Left lung (tissue), 10 donors: Measurements from ENCODE around the gene FBXO31. TPM values are rescaled to one million over a fixed set of nuclear protein-coding genes. Genes with fewer than 3 reads are reported as not detected.

ENCODE experiments used
- ATAC-seq: fragments of 200-7000 bp; cut with Tn5 transposase; one replicate; pipeline ENCODE4 v1.9.1; 2020; ENCODE audit warnings: moderate library complexity
- DNase-seq, 4 donors: peaks; one replicate each; pipeline ENCODE4 v3.0.0-alpha.2; 2013 to 2020
- H3K27ac ChIP-seq, 2 donors: fragments of 200-600 bp; sonication (generic) in 1 of 2; one replicate each; pipeline versions ENCODE4 v1.5.0 to v1.8.0; 2020 to 2021
- H3K27me3 ChIP-seq, 2 donors: fragments of 200-600 bp; sonication (generic) in 1 of 2; one replicate each; pipeline versions ENCODE4 v1.5.0 to v1.8.0; 2020 to 2021
- H3K36me3 ChIP-seq, 2 donors: fragments of 200-600 bp; sonication (generic) in 1 of 2; one replicate each; pipeline versions ENCODE4 v1.5.0 to v1.8.0; 2020 to 2021
- H3K4me1 ChIP-seq, 2 donors: fragments of 200-600 bp; one replicate each; pipeline ENCODE4 v1.8.0; 2021
- H3K4me3 ChIP-seq, 2 donors: fragments of 200-600 bp; sonication (generic) in 1 of 2; one replicate each; pipeline versions ENCODE4 v1.5.0 to v1.8.0; 2020 to 2021; ENCODE audit warnings: mild to moderate bottlenecking in 1 of 2
- H3K9me3 ChIP-seq, 2 donors: fragments of 200-600 bp; sonication (generic) in 1 of 2; one replicate each; pipeline versions ENCODE4 v1.5.0 to v1.8.0; 2020 to 2021
- intact Hi-C, 2 donors: fragments of 100-400 bp; cut with DNase I; formaldehyde crosslinking; loops; one replicate each; pipeline versions ENCODE4 v1.11.2 to v1.14.2; 2022
- polyA plus RNA-seq, 6 donors: library from polyadenylated mRNA; unstranded; fragments of 120-200 nt; gene quantifications; one replicate each; pipeline ENCODE4 v1.2.1, GENCODE V29; 2013; ENCODE audit not compliant: insufficient read length in 6 of 6
- total RNA-seq, 2 donors: library from RNA; stranded (reverse); fragmentation: NEBNext Ultra II Directional; extraction: Animal tissue kit (Norgen Biotek cat#: 25700); gene quantifications; one replicate each; pipeline ENCODE4 v1.2.1, GENCODE V29; 2021
- TF ChIP-seq, protein P1 (sequence below), 2 donors: fragments of 200-600 bp; sonication (generic) in 1 of 2; IDR thresholded peaks; one replicate each; pipeline versions ENCODE4 v1.5.0 to v1.8.0; 2021; ENCODE audit warnings: antibody characterized with exemption in 2 of 2
- donor health status: DM: no; HTN: yes; CAD: no.
- donor health status: DM: no; HTN: no; CAD: no.

The FBXO31 gene
- total and polyA plus RNA-seq, 8 donors, result 21.0 to 25.8 (median 23.0) TPM

DNA sequence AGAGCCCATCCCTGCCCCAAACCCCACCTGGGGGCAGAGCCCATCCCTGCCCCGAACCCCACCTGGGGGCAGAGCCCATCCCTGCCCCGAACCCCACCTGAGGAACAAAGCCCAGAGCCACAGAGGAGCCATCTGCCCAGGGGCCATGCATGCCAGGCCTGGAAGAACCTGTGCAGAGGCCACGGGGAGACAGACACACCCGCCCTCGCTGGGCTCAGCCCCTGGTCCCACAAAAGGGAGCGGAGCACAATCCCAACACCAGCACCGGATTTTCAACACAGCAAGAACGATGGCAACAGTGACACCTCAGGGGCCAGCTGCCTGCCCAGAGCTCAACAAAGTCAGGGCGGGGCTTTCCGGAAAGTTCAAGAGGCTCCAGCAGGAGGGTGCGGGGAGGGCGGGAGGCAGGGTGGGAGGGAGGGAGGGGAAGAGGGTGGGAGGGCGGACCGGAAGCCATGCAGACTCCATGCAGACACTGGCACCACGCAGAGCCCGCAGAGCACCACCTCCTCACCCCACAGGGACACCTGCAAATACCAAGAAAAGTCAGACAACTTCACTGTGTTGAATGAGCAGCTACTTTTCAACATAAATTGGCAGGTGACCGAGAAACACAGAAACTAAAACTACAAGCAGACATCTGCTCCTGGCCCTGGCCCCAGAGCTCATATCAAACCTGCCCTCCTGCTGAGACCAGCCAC, 38.5 kb downstream of the FBXO31 start:
- no peaks in the 10 kb centered on the region for H3K27me3 ChIP-seq
- H3K36me3 ChIP-seq, result peaks cover 0 to 52% of the 10 kb centered on the region in 2 donors
- H3K4me1 ChIP-seq, result peaks cover 0 to 9% of the 10 kb centered on the region in 2 donors
- ATAC-seq, result peak; percentile 84
- peak in 1 of 4 donors; percentile 63 for DNase-seq
- H3K4me3 ChIP-seq, result no peak overlapping the region
- no peaks in the 10 kb centered on the region for H3K9me3 ChIP-seq
- intact Hi-C loops, result no loop called here
- H3K27ac ChIP-seq, result peak overlapping the region; percentile 24 to 53
- TF ChIP-seq, protein P1, sequence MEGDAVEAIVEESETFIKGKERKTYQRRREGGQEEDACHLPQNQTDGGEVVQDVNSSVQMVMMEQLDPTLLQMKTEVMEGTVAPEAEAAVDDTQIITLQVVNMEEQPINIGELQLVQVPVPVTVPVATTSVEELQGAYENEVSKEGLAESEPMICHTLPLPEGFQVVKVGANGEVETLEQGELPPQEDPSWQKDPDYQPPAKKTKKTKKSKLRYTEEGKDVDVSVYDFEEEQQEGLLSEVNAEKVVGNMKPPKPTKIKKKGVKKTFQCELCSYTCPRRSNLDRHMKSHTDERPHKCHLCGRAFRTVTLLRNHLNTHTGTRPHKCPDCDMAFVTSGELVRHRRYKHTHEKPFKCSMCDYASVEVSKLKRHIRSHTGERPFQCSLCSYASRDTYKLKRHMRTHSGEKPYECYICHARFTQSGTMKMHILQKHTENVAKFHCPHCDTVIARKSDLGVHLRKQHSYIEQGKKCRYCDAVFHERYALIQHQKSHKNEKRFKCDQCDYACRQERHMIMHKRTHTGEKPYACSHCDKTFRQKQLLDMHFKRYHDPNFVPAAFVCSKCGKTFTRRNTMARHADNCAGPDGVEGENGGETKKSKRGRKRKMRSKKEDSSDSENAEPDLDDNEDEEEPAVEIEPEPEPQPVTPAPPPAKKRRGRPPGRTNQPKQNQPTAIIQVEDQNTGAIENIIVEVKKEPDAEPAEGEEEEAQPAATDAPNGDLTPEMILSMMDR (IDR thresholded peaks at IDR 0.05), result no peak

- peak overlapping the region; percentile 19 to 23 for H3K27ac ChIP-seq
- H3K4me3 ChIP-seq, result no peak overlapping the region
- TF ChIP-seq, protein P1 (IDR thresholded peaks at IDR 0.05), result no peak
- peaks cover 0 to 9% of the 10 kb centered on the region in 2 donors for H3K4me1 ChIP-seq
- DNase-seq (no peak), ATAC-seq (no peak)
- no peaks in the 10 kb centered on the region for H3K27me3 ChIP-seq
- intact Hi-C loops, result no loop called here
- peaks cover 0 to 59% of the 10 kb centered on the region in 2 donors for H3K36me3 ChIP-seq
- H3K9me3 ChIP-seq, result no peaks in the 10 kb centered on the region
These were observed 39.2 kb downstream of the FBXO31 start for GRCh38 chr16:87344165-87344930.

- peaks cover 0 to 60% of the 10 kb centered on the region in 2 donors for H3K36me3 ChIP-seq
- DNase-seq, result peak in 1 of 4 donors; percentile 51
- H3K27me3 ChIP-seq, result no peaks in the 10 kb centered on the region
- TF ChIP-seq, protein P1 (IDR thresholded peaks at IDR 0.05), result no peak
- ATAC-seq, result no peak
- intact Hi-C loops, result no loop called here
- H3K4me1 ChIP-seq, result peaks cover 0 to 9% of the 10 kb centered on the region in 2 donors
- H3K9me3 ChIP-seq, result no peaks in the 10 kb centered on the region
- no peak overlapping the region for H3K4me3 ChIP-seq
- H3K27ac ChIP-seq, result no peak overlapping the region
These were observed 39.9 kb downstream of the FBXO31 start for GRCh38 chr16:87343753-87344050.

DNA sequence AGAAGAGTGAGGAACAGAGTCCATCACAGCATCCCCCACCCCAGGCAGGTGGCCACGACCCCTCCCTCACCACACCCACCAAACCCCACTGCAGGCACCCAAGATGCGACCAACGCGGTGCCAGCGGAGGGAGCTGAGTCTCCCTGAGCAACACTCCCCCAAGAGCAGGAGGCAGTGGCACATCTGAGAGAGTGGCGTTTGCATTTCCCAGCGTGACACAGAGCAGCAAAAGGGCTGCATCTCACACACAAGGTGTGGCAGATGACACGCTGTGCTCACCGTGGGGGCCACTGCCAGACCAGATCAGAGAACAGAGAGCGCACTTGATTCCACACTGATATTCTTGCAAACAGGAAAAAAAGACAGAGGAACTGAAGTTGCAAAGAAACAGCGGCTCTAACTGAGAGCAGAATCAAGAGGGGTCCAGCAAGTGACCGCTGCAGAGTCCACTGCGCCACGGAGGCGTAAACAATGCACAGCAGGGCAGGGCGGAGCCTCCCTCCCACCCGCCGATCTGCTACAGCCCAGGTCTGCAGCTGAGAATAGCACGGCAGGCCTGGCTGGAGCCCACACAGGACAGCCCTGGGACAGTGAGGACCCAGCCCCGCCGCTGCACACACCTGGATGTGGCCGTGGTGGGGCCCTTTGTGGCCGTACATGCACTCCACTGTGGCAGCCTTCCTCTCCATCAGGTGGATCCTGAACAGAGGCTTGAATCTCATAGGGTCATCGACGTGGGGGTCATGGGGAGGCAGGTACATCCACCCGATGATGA, 40.4 kb downstream of the FBXO31 start:
- H3K36me3 ChIP-seq, result peaks cover 0 to 60% of the 10 kb centered on the region in 2 donors
- ATAC-seq (no peak), DNase-seq (peak in 1 of 4 donors; percentile 71)
- H3K4me1 ChIP-seq, result peaks cover 0 to 9% of the 10 kb centered on the region in 2 donors
- no peaks in the 10 kb centered on the region for H3K9me3 ChIP-seq
- no peaks in the 10 kb centered on the region for H3K27me3 ChIP-seq
- intact Hi-C loops, result no loop called here
- TF ChIP-seq, protein P1 (IDR thresholded peaks at IDR 0.05), result no peak
- H3K27ac ChIP-seq, result no peak overlapping the region
- no peak overlapping the region for H3K4me3 ChIP-seq

DNA sequence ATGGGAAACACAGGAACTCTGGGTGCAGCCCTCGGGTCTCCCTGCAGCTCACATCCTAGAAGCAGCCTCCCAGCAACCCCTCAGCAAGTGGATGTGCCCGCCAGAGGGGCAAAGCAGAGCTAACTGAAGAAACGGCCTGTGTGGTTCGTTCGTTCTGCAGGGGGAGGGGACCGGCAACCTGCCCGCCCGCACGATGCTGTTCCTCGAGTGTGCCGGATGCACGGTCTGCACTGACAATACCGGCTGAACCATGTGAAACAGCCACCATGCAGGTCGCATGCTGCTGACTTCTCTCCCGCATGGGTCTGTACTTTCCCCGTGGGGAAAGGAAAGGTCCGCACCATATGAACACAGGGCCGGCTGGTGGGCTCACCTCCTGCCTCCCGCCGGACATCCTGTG, 41.1 kb downstream of the FBXO31 start:
- ATAC-seq (no peak), DNase-seq (peak in 1 of 4 donors; percentile 44)
- no peak overlapping the region for H3K27ac ChIP-seq
- TF ChIP-seq, protein P1 (IDR thresholded peaks at IDR 0.05), result no peak
- H3K4me1 ChIP-seq, result peaks cover 0 to 9% of the 10 kb centered on the region in 2 donors
- peaks cover 0 to 60% of the 10 kb centered on the region in 2 donors for H3K36me3 ChIP-seq
- no peaks in the 10 kb centered on the region for H3K9me3 ChIP-seq
- H3K27me3 ChIP-seq, result no peaks in the 10 kb centered on the region
- intact Hi-C loops, result no loop called here
- no peak overlapping the region for H3K4me3 ChIP-seq
